Adrenal gland (tissue), 5 donors: ENCODE results near the gene REXO5.

ENCODE experiments used
- POLR2A ChIP-seq, 2 donors: fragments of 450-650 bp; IDR thresholded peaks; one replicate each; pipeline ENCODE4 v1.6.1; 2017; ENCODE audit warnings: antibody characterized with exemption in 2 of 2, mild to moderate bottlenecking in 2 of 2, moderate library complexity in 1 of 2
- TF ChIP-seq, protein P1 (sequence below), 6 experiments: fragments of 450-650 bp in 4 of 6; fragments of 200-600 bp in 2 of 6; sonication (generic) in 1 of 6; IDR thresholded peaks; 1 replicate in 5 of 6; 2 replicates in 1 of 6; pipeline versions ENCODE4 v1.5.1 to v1.8.0; 2016 to 2021; ENCODE audit warnings: antibody characterized with exemption in 6 of 6, mild to moderate bottlenecking in 2 of 6, moderate library complexity in 1 of 6
- donor health status: DM: no; HTN: no; CAD: no.

DNA sequence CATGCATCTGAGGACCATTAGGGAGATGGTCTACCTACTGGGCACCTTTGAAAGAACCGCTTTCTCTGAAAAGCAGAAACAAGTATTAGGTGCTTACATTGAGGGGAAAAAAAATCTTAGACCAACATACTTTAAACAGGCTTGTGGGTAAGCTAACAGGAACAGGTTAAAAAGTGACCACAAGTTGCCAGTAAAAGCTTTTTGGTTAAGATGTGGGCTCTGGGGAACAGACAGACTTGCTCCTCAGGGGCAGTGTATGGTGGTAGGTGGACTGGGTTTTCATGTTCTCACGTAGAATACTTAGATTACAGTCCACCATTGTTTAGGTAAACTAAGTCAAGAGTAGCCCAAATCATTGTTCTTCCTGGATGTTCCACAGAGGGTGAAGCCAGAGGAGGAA lies 41.2 kb downstream of the REXO5 start:
- TF ChIP-seq, protein P1, sequence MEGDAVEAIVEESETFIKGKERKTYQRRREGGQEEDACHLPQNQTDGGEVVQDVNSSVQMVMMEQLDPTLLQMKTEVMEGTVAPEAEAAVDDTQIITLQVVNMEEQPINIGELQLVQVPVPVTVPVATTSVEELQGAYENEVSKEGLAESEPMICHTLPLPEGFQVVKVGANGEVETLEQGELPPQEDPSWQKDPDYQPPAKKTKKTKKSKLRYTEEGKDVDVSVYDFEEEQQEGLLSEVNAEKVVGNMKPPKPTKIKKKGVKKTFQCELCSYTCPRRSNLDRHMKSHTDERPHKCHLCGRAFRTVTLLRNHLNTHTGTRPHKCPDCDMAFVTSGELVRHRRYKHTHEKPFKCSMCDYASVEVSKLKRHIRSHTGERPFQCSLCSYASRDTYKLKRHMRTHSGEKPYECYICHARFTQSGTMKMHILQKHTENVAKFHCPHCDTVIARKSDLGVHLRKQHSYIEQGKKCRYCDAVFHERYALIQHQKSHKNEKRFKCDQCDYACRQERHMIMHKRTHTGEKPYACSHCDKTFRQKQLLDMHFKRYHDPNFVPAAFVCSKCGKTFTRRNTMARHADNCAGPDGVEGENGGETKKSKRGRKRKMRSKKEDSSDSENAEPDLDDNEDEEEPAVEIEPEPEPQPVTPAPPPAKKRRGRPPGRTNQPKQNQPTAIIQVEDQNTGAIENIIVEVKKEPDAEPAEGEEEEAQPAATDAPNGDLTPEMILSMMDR (IDR thresholded peaks at IDR 0.05): no peak
- no peak for TF ChIP-seq POLR2A (IDR thresholded peaks at IDR 0.05)
